ENCODE results near the gene GRIN1. TPM values are rescaled to one million over a fixed set of nuclear protein-coding genes. Genes with fewer than 3 reads are reported as not detected.
A peak's percentile ranks its signal among the peaks of the same experiment; 100 is the strongest.

GRIN1 gene
- total and polyA plus RNA-seq, 2 experiments from 2014 or later = not detected

- no peaks in the 10 kb centered on the region for H3K36me3 ChIP-seq (replicated peaks; ENCODE audit: insufficient read depth, low read depth)
- H3K9me3 ChIP-seq (ENCODE audit: low read depth) = no peaks in the 10 kb centered on the region
- no peak overlapping the region for H3K4me2 ChIP-seq
- no peaks in the 10 kb centered on the region for H3K9me2 ChIP-seq (replicated peaks; ENCODE audit: insufficient read depth)
- H3K27ac ChIP-seq = no peak overlapping the region
- 90% methylated on average over 21 of the region's 32 CpGs for WGBS (ENCODE audit: low lambda C conversion rate, missing lambda C conversion rate)
- H3K4me3 ChIP-seq = no peak overlapping the region
- peaks cover 94% of the 10 kb centered on the region for H3K27me3 ChIP-seq
- no peak for DNase-seq (ENCODE audit: low spot score)
- no peak overlapping the region for H2AFZ ChIP-seq
- H4K20me1 ChIP-seq (ENCODE audit: insufficient read depth, poor library complexity, severe bottlenecking) = no peaks in the 10 kb centered on the region
- TF ChIP-seq EZH2 (IDR thresholded peaks at IDR 0.05; ENCODE audit: borderline replicate concordance) (no peak), CTCF (IDR thresholded peaks at IDR 0.05; ENCODE audit: poor library complexity) (no peak), EZH2phosphoT487 (IDR thresholded peaks at IDR 0.05; ENCODE audit: low read depth, severe bottlenecking, unreplicated experiment) (no peak)
- H3K79me2 ChIP-seq = no peaks in the 10 kb centered on the region
- H3K4me1 ChIP-seq (ENCODE audit: insufficient read depth) = peaks cover 27% of the 10 kb centered on the region
Measured at GRCh38 chr9:137165250-137165836, 26.4 kb downstream of the GRIN1 start.

DNA sequence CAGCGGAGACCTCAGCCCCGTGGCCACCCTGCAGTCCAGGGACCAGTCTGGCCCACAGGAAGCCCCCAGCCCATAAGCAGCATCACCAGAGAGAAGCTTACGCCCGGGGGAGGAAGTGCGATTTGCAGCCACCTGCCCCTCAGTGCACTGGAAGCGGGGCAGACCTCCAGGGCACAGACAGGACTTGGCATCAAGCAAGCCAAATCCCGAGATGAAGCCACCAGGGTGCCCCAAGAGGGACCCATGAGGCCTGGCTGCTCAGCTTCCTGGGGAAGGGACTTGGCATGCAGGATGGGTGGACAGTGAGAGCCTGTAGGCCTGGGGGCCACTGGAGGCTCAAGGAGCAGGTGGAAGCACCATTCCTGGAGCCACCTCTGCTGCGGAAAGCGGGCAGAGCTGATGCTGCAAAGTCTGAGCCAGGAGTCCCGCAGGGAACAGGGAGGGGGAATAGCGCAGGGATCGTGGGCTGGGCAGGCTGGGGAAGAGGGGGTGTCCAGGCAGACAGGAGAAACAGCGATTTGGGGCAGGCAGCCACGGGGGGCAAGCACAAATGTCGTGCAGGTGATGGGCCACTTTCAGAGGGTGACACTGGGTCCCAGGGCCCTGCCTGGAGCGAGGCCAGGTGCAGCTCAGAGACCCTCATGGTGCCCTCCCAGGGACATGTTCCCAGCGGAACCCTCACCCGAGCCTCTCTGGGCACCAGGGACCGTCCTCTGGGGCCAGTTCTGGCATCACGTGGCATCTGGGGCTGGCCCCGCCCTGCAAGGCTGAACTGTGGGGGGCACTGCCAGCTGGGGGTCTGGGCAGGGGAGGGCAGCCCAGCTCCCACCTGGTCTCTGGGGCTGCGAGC is 27.7 kb downstream of the GRIN1 start:
- no peak overlapping the region for H3K4me3 ChIP-seq
- peaks cover 94% of the 10 kb centered on the region for H3K27me3 ChIP-seq
- no peaks in the 10 kb centered on the region for H3K79me2 ChIP-seq
- 82% methylated on average over 19 of the region's 22 CpGs for WGBS (ENCODE audit: low lambda C conversion rate, missing lambda C conversion rate)
- no peaks in the 10 kb centered on the region for H4K20me1 ChIP-seq (ENCODE audit: insufficient read depth, poor library complexity, severe bottlenecking)
- no peak overlapping the region for H3K4me2 ChIP-seq
- no peak overlapping the region for H3K27ac ChIP-seq
- no peak for DNase-seq (ENCODE audit: low spot score)
- no peak overlapping the region for H2AFZ ChIP-seq
- TF ChIP-seq EZH2phosphoT487 (IDR thresholded peaks at IDR 0.05; ENCODE audit: low read depth, severe bottlenecking, unreplicated experiment) = no peak
- no peak for TF ChIP-seq EZH2 (IDR thresholded peaks at IDR 0.05; ENCODE audit: borderline replicate concordance)
- no peaks in the 10 kb centered on the region for H3K36me3 ChIP-seq (replicated peaks; ENCODE audit: insufficient read depth, low read depth)
- no peaks in the 10 kb centered on the region for H3K9me3 ChIP-seq (ENCODE audit: low read depth)
- peaks cover 27% of the 10 kb centered on the region for H3K4me1 ChIP-seq (ENCODE audit: insufficient read depth)
- H3K9me2 ChIP-seq (replicated peaks; ENCODE audit: insufficient read depth) = no peaks in the 10 kb centered on the region

DNA sequence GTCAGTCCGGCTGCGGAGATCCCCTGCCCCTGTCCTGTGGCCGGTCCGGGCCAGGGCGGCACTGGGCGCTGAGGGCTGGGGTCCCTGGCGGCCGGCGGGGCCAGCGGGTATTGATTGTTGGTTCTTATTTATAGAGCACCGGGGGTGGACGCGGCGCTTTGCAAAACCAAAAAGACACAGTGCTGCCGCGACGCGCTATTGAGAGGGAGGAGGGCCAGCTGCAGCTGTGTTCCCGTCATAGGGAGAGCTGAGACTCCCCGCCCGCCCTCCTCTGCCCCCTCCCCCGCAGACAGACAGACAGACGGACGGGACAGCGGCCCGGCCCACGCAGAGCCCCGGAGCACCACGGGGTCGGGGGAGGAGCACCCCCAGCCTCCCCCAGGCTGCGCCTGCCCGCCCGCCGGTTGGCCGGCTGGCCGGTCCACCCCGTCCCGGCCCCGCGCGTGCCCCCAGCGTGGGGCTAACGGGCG is 28.4 kb downstream of the GRIN1 start:
- no peak overlapping the region for H3K4me3 ChIP-seq
- H2AFZ ChIP-seq = no peak overlapping the region
- H3K4me1 ChIP-seq (ENCODE audit: insufficient read depth) = peaks cover 27% of the 10 kb centered on the region
- WGBS (ENCODE audit: low lambda C conversion rate, missing lambda C conversion rate) = 58% methylated on average over 11 of the region's 44 CpGs
- H3K79me2 ChIP-seq = no peaks in the 10 kb centered on the region
- TF ChIP-seq EZH2 (IDR thresholded peaks at IDR 0.05; ENCODE audit: borderline replicate concordance) (no peak), CTCF (IDR thresholded peaks at IDR 0.05; ENCODE audit: poor library complexity) (no peak), EZH2phosphoT487 (IDR thresholded peaks at IDR 0.05; ENCODE audit: low read depth, severe bottlenecking, unreplicated experiment) (no peak)
- no peaks in the 10 kb centered on the region for H3K36me3 ChIP-seq (replicated peaks; ENCODE audit: insufficient read depth, low read depth)
- no peak overlapping the region for H3K27ac ChIP-seq
- H3K9me3 ChIP-seq (ENCODE audit: low read depth) = no peaks in the 10 kb centered on the region
- H3K27me3 ChIP-seq = peaks cover 88% of the 10 kb centered on the region
- peak overlapping the region; percentile 80 for H3K4me2 ChIP-seq
- H4K20me1 ChIP-seq (ENCODE audit: insufficient read depth, poor library complexity, severe bottlenecking) = no peaks in the 10 kb centered on the region
- DNase-seq (ENCODE audit: low spot score) = no peak
- no peaks in the 10 kb centered on the region for H3K9me2 ChIP-seq (replicated peaks; ENCODE audit: insufficient read depth)

Data from hepatocyte (in vitro differentiated cells).